HL-60/S4 (cell line): ENCODE results near the gene ATP5MC2.
"Not testable (repeated sequence)": the region's sequence is repeated elsewhere in the genome, so short reads cannot be mapped to it uniquely, and the experiment has no call there.

Source experiments
- in situ Hi-C: fragments of 300-500 bp; cut with MboI; formaldehyde crosslinking; loops from 2 replicates; pipeline ENCODE4 v1.14.3; 2022; ENCODE audit warnings: low sequenced_read_pairs

Gene ATP5MC2

GRCh38 chr12:53675701-53676607 is at the start of gene ATP5MC2:
ATP5MC2 (minus strand) TSS chr12:53676083; CDS start chr12:53672614, 3,469 bp downstream.
- in situ Hi-C loops: loop anchor here (10.0 kb wide), 1 partner anchor 131 kb away; no protein-coding TSS in a partner anchor

- in situ Hi-C loops: no loop called here
Measured at GRCh38 chr12:53722450-53723041, 46.7 kb upstream of the ATP5MC2 start.

- in situ Hi-C loops: no loop called here
Measured at GRCh38 chr12:53720946-53721345, 45.1 kb upstream of the ATP5MC2 start.

- in situ Hi-C loops: no loop called here
Measured at GRCh38 chr12:53719649-53720048, 43.8 kb upstream of the ATP5MC2 start.

- in situ Hi-C loops: not testable (repeated sequence)
Measured at GRCh38 chr12:53718567-53718966, 42.7 kb upstream of the ATP5MC2 start.

GRCh38 chr12:53717319-53717718 is 41.4 kb upstream of the ATP5MC2 start:
- in situ Hi-C loops: no loop called here

GRCh38 chr12:53714004-53714403 is 38.1 kb upstream of the ATP5MC2 start:
- in situ Hi-C loops: no loop called here

GRCh38 chr12:53713516-53713915 is 37.6 kb upstream of the ATP5MC2 start:
- in situ Hi-C loops: no loop called here

GRCh38 chr12:53712059-53712643 is 36.3 kb upstream of the ATP5MC2 start:
- in situ Hi-C loops: no loop called here

GRCh38 chr12:53710091-53710490 is 34.2 kb upstream of the ATP5MC2 start:
- in situ Hi-C loops: no loop called here

GRCh38 chr12:53709671-53710070 is 33.8 kb upstream of the ATP5MC2 start:
- in situ Hi-C loops: loop anchor here (10.0 kb wide), 1 partner anchor 505 kb away; no protein-coding TSS in a partner anchor

GRCh38 chr12:53706080-53706479 is 30.2 kb upstream of the ATP5MC2 start:
- in situ Hi-C loops: loop anchor here (10.0 kb wide), 1 partner anchor 509 kb away; no protein-coding TSS in a partner anchor

- in situ Hi-C loops: loop anchor here (5.0 to 10.0 kb wide), 2 partner anchors 39 to 511 kb away; no protein-coding TSS in a partner anchor
Measured at GRCh38 chr12:53703756-53704155, 27.9 kb upstream of the ATP5MC2 start.

GRCh38 chr12:53701518-53702264 is 25.8 kb upstream of the ATP5MC2 start:
- in situ Hi-C loops: loop anchor here (5.0 to 10.0 kb wide), 2 partner anchors 41 to 513 kb away; no protein-coding TSS in a partner anchor

- in situ Hi-C loops: loop anchor here (5.0 to 10.0 kb wide), 2 partner anchors 42 to 514 kb away; no protein-coding TSS in a partner anchor
Measured at GRCh38 chr12:53700567-53700966, 24.7 kb upstream of the ATP5MC2 start.

GRCh38 chr12:53699678-53700025 is 23.8 kb upstream of the ATP5MC2 start:
- in situ Hi-C loops: loop anchor here (5.0 to 10.0 kb wide), 2 partner anchors 43 to 515 kb away; no protein-coding TSS in a partner anchor

- in situ Hi-C loops: no loop called here
Measured at GRCh38 chr12:53698948-53699677, 23.2 kb upstream of the ATP5MC2 start.

- in situ Hi-C loops: no loop called here
Measured at GRCh38 chr12:53696655-53697331, 20.9 kb upstream of the ATP5MC2 start.

- in situ Hi-C loops: no loop called here
Measured at GRCh38 chr12:53696285-53696654, 20.4 kb upstream of the ATP5MC2 start.
